ENCODE results near the gene RAET1L. TPM values are rescaled to one million over a fixed set of nuclear protein-coding genes. Genes with fewer than 3 reads are reported as not detected.
"Not testable (repeated sequence)": the region's sequence is repeated elsewhere in the genome, so short reads cannot be mapped to it uniquely, and the experiment has no call there.

The RAET1L gene
- total RNA-seq, 1 donor from 2014 or later = not detected

DNA sequence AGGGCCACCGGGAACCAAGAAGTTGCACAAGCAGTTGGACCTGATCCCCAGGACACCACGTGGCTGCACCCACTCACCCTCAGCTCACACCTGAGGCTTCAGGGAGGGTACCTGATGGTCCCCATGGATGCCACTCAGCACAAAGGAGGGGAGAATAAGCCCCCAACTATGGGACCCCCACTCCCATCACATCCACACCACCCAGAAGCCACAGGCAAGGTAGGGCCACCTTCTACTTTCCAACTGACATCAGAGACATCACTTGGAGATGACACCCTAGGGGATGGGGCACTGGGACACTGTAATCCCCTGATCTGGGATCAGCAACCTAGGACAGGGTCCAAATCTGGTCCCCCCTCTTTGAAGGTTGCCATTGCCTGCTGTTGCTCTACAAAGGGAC lies 1.3 kb downstream of the RAET1L start:
- intact Hi-C loops (cut with micrococcal nuclease); H3K27ac Mint-ChIP-seq; DNase-seq (ENCODE audit: low spot score); H3K4me3 Mint-ChIP-seq; H3K9me3 Mint-ChIP-seq; H3K36me3 Mint-ChIP-seq (ENCODE audit: low read depth): not testable (repeated sequence)
- peaks cover 64% of the 10 kb centered on the region for H3K27me3 Mint-ChIP-seq (ENCODE audit: insufficient read depth)
- H3K4me1 Mint-ChIP-seq (ENCODE audit: low read depth) = peaks cover 18% of the 10 kb centered on the region

- Mint-ChIP-seq H3K4me1 (ENCODE audit: low read depth) (peaks cover 11% of the 10 kb centered on the region), H3K27me3 (ENCODE audit: insufficient read depth) (peaks cover 67% of the 10 kb centered on the region)
- H3K36me3 Mint-ChIP-seq (ENCODE audit: low read depth); DNase-seq (ENCODE audit: low spot score); H3K4me3 Mint-ChIP-seq; H3K27ac Mint-ChIP-seq; H3K9me3 Mint-ChIP-seq; intact Hi-C loops (cut with micrococcal nuclease): not testable (repeated sequence)
These were observed 3.5 kb downstream of the RAET1L start for GRCh38 chr6:150021870-150022269.

GRCh38 chr6:150018846-150019580 lies 6.3 kb downstream of the RAET1L start:
- H3K27ac Mint-ChIP-seq = no peak overlapping the region
- intact Hi-C loops (cut with micrococcal nuclease) = no loop called here
- no peaks in the 10 kb centered on the region for H3K9me3 Mint-ChIP-seq
- no peak for DNase-seq (ENCODE audit: low spot score)
- H3K4me1 Mint-ChIP-seq (ENCODE audit: low read depth) = peaks cover 17% of the 10 kb centered on the region
- H3K27me3 Mint-ChIP-seq (ENCODE audit: insufficient read depth) = peaks cover 61% of the 10 kb centered on the region
- no peaks in the 10 kb centered on the region for H3K36me3 Mint-ChIP-seq (ENCODE audit: low read depth)
- no peak overlapping the region for H3K4me3 Mint-ChIP-seq

DNA sequence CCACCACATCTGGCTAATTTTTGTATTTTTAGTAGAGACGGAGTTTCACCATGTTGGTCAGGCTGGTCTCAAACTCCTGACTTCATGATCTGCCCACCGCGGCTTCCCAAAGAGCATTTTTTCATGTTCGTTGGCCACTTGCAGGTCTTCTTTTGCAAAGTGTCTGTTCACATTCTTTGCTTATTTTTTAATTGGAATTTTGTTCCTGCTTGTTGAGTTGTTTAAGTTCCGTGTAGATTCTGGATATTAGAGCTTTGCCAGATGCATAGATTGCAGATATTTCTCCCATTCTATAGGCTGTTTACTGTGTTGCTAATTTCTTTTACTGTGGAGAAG lies 8.2 kb downstream of the RAET1L start:
- not testable (repeated sequence) for H3K36me3 Mint-ChIP-seq (ENCODE audit: low read depth); H3K27ac Mint-ChIP-seq; DNase-seq (ENCODE audit: low spot score); H3K4me3 Mint-ChIP-seq; H3K9me3 Mint-ChIP-seq
- Mint-ChIP-seq H3K27me3 (ENCODE audit: insufficient read depth) (peaks cover 69% of the 10 kb centered on the region), H3K4me1 (ENCODE audit: low read depth) (peaks cover 21% of the 10 kb centered on the region)
- intact Hi-C loops (cut with micrococcal nuclease) = loop anchor here (1.0 to 2.0 kb wide), 4 partner anchors 28 to 798 kb away; no protein-coding TSS in a partner anchor

GRCh38 chr6:150016324-150017185 lies 8.8 kb downstream of the RAET1L start:
- no peaks in the 10 kb centered on the region for H3K9me3 Mint-ChIP-seq
- peak; percentile 44 for DNase-seq (ENCODE audit: low spot score)
- intact Hi-C loops (cut with micrococcal nuclease) = loop anchor here (1.0 to 2.0 kb wide), 4 partner anchors 28 to 799 kb away; no protein-coding TSS in a partner anchor
- no peak overlapping the region for H3K27ac Mint-ChIP-seq
- peaks cover 21% of the 10 kb centered on the region for H3K4me1 Mint-ChIP-seq (ENCODE audit: low read depth)
- H3K36me3 Mint-ChIP-seq (ENCODE audit: low read depth) = no peaks in the 10 kb centered on the region
- no peak overlapping the region for H3K4me3 Mint-ChIP-seq
- peaks cover 70% of the 10 kb centered on the region for H3K27me3 Mint-ChIP-seq (ENCODE audit: insufficient read depth)

DNA sequence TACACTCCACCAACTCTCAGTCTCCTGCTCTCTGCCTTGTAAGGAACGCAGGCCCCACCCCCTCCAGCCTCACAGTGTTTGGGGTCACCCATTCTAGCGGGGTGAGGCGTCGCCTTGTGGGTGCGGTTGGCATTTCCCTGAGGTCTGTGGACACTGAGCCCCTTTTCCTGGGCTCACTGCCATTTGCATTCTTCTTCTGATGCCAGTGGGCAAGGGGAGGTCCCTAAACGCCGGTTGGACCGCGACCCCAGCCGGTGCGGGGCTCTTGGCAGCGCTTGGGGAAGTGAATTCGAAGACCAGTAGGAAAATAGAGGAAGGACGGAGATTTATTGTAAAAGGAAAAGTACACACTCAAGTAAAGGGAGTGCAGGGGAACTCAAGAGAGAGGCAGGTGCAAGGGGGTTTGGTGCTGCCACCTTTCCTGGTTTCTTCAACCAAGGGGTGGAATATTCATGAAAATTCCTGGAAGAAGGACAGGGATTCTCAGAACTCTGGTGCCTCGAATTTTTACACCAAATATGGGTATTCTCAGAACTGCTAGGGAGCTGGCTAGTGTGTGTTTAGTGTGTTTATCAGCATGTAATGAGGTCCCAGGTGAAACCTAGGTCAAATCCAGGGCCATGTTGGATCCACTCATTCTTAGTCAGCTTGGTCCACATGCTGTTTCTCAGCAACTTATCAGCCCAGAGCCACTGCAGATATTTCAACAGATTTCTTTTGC lies 9.9 kb downstream of the RAET1L start:
- not testable (repeated sequence) for H3K9me3 Mint-ChIP-seq; DNase-seq (ENCODE audit: low spot score); H3K36me3 Mint-ChIP-seq (ENCODE audit: low read depth); H3K4me3 Mint-ChIP-seq; H3K27ac Mint-ChIP-seq
- intact Hi-C loops (cut with micrococcal nuclease) = loop anchor here (2.0 kb wide), 1 partner anchor 27 kb away; no protein-coding TSS in a partner anchor
- H3K4me1 Mint-ChIP-seq (ENCODE audit: low read depth) = peaks cover 21% of the 10 kb centered on the region
- H3K27me3 Mint-ChIP-seq (ENCODE audit: insufficient read depth) = peaks cover 71% of the 10 kb centered on the region

DNA sequence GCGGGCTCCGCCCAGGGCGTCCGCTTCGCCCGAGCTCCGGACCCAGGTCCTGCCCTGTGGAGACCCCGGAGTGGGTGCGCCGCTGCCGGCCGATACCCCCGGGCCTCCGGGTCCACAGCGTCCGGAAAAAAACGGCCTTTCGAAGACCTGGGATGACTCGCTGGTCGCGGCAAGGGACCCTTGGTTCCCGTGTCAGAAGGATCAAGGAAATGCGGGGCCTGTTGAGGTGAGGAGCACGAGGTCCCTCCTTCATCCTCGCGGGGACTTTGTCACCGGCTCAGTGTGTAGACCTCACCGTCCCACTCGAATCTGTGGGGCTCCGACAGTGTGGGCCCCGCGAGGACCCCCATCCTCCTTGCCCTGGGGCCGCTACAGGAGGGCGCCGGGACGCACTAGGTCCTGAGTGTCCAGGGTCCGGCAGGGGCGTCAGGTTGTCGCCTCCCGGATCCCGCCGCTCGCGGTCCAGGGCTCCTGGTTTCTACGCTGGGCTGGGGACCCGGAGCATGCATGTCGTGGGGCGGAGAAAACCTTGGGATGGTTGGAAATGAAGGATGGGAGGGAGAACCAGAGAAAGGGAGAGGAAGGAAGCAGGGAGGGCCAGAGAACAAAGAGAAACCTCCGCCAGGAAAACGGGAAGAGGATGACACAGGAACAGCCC lies 10.6 kb downstream of the RAET1L start:
- H3K4me3 Mint-ChIP-seq; H3K36me3 Mint-ChIP-seq (ENCODE audit: low read depth); intact Hi-C loops (cut with micrococcal nuclease): not testable (repeated sequence)

DNA sequence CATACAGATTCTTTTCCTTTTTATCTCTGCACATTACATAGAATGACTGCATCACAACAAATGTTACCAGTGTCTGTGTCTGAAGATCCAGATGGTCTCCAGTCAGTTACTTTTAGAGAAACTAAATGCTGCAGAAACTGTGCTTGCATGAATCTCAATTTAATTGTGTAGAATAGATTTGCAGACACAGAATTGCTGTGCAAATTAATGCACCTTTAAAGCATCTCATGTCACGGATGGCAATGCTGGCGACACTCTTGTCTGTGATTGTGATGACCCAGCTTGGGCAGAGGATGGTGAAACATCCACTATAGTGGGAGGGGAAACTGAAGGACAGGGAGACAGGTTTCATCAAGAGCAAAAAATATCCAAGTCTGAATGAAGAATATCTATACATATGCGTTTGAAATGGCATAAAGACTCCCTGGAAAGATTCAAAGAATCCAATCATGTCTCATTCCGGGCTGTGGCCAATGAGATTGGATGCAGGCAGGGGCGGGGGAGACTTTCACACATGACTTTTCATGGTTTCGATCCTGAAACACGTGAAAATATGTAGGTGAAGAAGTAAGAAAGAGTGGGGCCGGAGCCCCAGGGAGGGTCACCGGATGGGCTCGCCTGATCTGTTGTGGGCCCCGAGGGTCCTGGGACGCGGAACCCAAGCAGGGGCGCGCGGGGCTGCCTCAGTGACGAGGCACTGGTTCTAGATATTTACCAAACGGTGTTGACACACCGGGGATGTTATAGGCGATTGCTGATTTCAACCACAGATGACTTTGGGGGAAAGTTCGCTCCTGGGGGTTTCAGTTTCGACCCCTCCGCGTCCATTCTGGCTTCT lies 11.3 kb downstream of the RAET1L start:
- peak overlapping the region; percentile 73 for H3K27ac Mint-ChIP-seq
- intact Hi-C loops (cut with micrococcal nuclease) = not testable (repeated sequence)

More for the DNA sequence above, 10.6 kb downstream of the RAET1L start:
- Mint-ChIP-seq H3K27me3 (ENCODE audit: insufficient read depth) (peaks cover 76% of the 10 kb centered on the region), H3K4me1 (ENCODE audit: low read depth) (peaks cover 21% of the 10 kb centered on the region)
- H3K9me3 Mint-ChIP-seq; DNase-seq (ENCODE audit: low spot score); H3K27ac Mint-ChIP-seq: not testable (repeated sequence)

DNA sequence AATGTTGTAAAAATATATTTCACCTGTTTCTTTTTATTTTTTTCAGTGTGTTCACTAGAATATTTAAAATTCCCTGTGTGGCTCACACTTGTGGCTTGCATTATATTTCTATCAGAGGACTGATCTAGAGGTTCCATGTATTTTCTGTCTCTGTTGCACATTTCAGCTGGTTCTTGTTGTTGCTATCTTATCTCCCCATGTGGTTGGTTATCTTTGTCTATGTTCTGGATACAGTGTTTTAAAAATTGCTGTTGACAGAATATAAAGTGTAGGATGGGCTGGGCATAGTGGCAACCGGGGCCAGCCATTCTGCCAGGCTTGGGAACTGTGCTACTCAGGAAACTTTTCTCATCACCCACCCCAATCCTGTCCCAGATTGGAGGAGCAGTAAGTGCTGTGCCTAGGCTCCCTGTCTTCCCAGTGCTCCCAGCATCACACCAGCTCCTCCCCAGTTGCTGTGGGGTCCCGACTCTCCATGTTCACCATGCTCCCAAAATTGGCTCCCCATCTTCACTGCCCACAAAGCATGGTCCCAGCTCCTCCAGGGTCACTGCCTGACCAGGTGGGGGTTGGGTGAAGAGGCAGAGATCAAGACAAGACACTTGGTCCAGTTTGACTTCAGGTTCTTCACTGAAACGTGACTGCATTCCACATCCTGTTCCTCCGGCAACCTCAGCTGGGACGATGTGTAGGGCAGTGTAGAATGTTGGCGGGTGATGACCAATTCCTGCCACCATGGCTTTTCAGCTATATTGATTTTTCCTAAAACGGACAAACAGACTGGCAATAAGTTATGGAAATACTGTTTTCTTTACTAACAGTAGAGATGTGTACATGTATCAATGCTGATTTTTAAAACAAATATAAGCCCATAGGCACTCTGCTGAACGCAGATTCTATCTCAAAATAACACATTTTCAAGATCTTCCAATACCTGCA lies 12.2 kb downstream of the RAET1L start:
- H3K9me3 Mint-ChIP-seq; H3K36me3 Mint-ChIP-seq (ENCODE audit: low read depth); intact Hi-C loops (cut with micrococcal nuclease); H3K4me3 Mint-ChIP-seq; H3K27ac Mint-ChIP-seq; DNase-seq (ENCODE audit: low spot score): not testable (repeated sequence)
- H3K4me1 Mint-ChIP-seq (ENCODE audit: low read depth) = peaks cover 27% of the 10 kb centered on the region
- H3K27me3 Mint-ChIP-seq (ENCODE audit: insufficient read depth) = peaks cover 79% of the 10 kb centered on the region

More for the DNA sequence above, 11.3 kb downstream of the RAET1L start:
- H3K27me3 Mint-ChIP-seq (ENCODE audit: insufficient read depth) = peaks cover 79% of the 10 kb centered on the region
- H3K9me3 Mint-ChIP-seq; DNase-seq (ENCODE audit: low spot score); H3K36me3 Mint-ChIP-seq (ENCODE audit: low read depth): not testable (repeated sequence)
- peak overlapping the region; percentile 47 for H3K4me3 Mint-ChIP-seq
- H3K4me1 Mint-ChIP-seq (ENCODE audit: low read depth) = peaks cover 21% of the 10 kb centered on the region

- peaks cover 3% of the 10 kb centered on the region for H3K36me3 Mint-ChIP-seq (ENCODE audit: low read depth)
- no peaks in the 10 kb centered on the region for H3K9me3 Mint-ChIP-seq
- no peak overlapping the region for H3K4me3 Mint-ChIP-seq
- H3K4me1 Mint-ChIP-seq (ENCODE audit: low read depth) = peaks cover 34% of the 10 kb centered on the region
- intact Hi-C loops (cut with micrococcal nuclease) = loop anchor here (5.0 to 10.0 kb wide), 5 partner anchors 59 to 1386 kb away; partner anchors contain the start of genes NUP43, PCMT1, PPIL4 and ULBP3
- H3K27ac Mint-ChIP-seq = no peak overlapping the region
- H3K27me3 Mint-ChIP-seq (ENCODE audit: insufficient read depth) = peaks cover 44% of the 10 kb centered on the region
- no peak for DNase-seq (ENCODE audit: low spot score)
These were observed 16.7 kb downstream of the RAET1L start for GRCh38 chr6:150008588-150008987.

DNA sequence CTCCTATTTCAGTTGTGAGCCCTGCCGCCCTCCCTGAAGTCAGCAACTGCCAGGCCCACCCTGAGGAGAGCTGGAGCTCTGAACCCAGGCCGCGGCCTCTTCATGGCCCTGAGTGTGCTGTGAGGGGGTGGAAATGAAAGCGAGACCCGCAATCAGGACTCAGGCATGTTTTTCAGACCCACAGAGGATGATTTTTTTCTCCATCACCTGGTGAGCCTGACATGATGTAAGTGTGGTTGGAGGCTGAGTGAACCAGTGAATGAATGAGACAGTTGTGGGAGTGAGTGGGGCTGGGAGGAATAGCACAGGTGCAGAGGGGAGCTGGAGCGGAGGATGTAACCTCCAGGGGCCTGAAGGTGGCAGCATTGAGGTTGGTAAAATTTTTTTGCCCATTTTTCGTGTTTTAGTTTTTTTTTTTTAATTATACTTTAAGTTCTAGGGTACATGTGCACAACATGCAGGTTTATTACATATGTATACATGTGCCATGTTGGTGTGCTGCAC lies 18.3 kb downstream of the RAET1L start:
- H3K4me1 Mint-ChIP-seq (ENCODE audit: low read depth) = peaks cover 42% of the 10 kb centered on the region
- DNase-seq (ENCODE audit: low spot score) = no peak
- peaks cover 6% of the 10 kb centered on the region for H3K36me3 Mint-ChIP-seq (ENCODE audit: low read depth)
- intact Hi-C loops (cut with micrococcal nuclease) = loop anchor here (5.0 to 10.0 kb wide), 5 partner anchors 60 to 1388 kb away; partner anchors contain the start of genes NUP43, PCMT1, PPIL4 and ULBP3
- peaks cover 36% of the 10 kb centered on the region for H3K27me3 Mint-ChIP-seq (ENCODE audit: insufficient read depth)
- H3K9me3 Mint-ChIP-seq = peaks cover 12% of the 10 kb centered on the region
- no peak overlapping the region for H3K4me3 Mint-ChIP-seq
- H3K27ac Mint-ChIP-seq = no peak overlapping the region

All from activated T-helper 1 cell treated with anti-CD3 and anti-CD28 coated beads, Interleukin-12 subunit alpha, Interleukin-12 subunit beta, Interleukin-2, Interleukin-4 antibody, amounts not matched to agents 30 ng/mL and 10 ng/mL and 1 ng/mL, durations not matched to agents 14 hours and 24 hours and 36 hours (primary cell).